Measurements from ENCODE around the gene MAP3K10. TPM values are rescaled to one million over a fixed set of nuclear protein-coding genes. Genes with fewer than 3 reads are reported as not detected.
A peak's percentile ranks its signal among the peaks of the same experiment; 100 is the strongest.
"Not testable (repeated sequence)": the region's sequence is repeated elsewhere in the genome, so short reads cannot be mapped to it uniquely, and the experiment has no call there.

The MAP3K10 gene
- total RNA-seq (2014; rRNA removed; shearing (Covaris generic)) = 12.0 and 14.1 TPM in 2 replicates
- 19.2 and 26.8 TPM in 2 replicates for polyA plus RNA-seq (2015; cell fraction: cytosol; rRNA removed)
- polyA plus RNA-seq (2015; cell fraction: nucleus; rRNA removed) = 107 and 110 TPM in 2 replicates

- in situ Hi-C loops (cut with HindIII; ENCODE audit: low pct_unique_long_range_greater_than_20kb, low sequenced_read_pairs) = no loop called here
These were observed at the start of gene MAP3K10 for GRCh38 chr19:40190891-40191835. TSS of gene MAP3K10 (plus strand) at chr19:40191426. CDS start at chr19:40192032, 606 bp downstream.

GRCh38 chr19:40141551-40141950 lies 49.7 kb upstream of the MAP3K10 start:
- DNase-seq (ENCODE audit: low read depth, low spot score) = no peak
- in situ Hi-C loops (cut with HindIII; ENCODE audit: low pct_unique_long_range_greater_than_20kb, low sequenced_read_pairs) = no loop called here

More at GRCh38 chr19:40190891-40191835, at the start of gene MAP3K10:
- peak; percentile 71 for DNase-seq (ENCODE audit: low read depth, low spot score)

- in situ Hi-C loops (cut with HindIII; ENCODE audit: low pct_unique_long_range_greater_than_20kb, low sequenced_read_pairs) = no loop called here
- no peak for DNase-seq (ENCODE audit: low read depth, low spot score)
These were observed 47.6 kb upstream of the MAP3K10 start for GRCh38 chr19:40143612-40144011.

GRCh38 chr19:40144151-40144550 lies 47.1 kb upstream of the MAP3K10 start:
- DNase-seq (ENCODE audit: low read depth, low spot score) = no peak
- in situ Hi-C loops (cut with HindIII; ENCODE audit: low pct_unique_long_range_greater_than_20kb, low sequenced_read_pairs) = no loop called here

- no peak for DNase-seq (ENCODE audit: low read depth, low spot score)
- in situ Hi-C loops (cut with HindIII; ENCODE audit: low pct_unique_long_range_greater_than_20kb, low sequenced_read_pairs) = no loop called here
These were observed 46.1 kb upstream of the MAP3K10 start for GRCh38 chr19:40144947-40145748.

GRCh38 chr19:40145749-40146029 lies 45.5 kb upstream of the MAP3K10 start:
- in situ Hi-C loops (cut with HindIII; ENCODE audit: low pct_unique_long_range_greater_than_20kb, low sequenced_read_pairs); DNase-seq (ENCODE audit: low read depth, low spot score): not testable (repeated sequence)

- DNase-seq (ENCODE audit: low read depth, low spot score) = no peak
- in situ Hi-C loops (cut with HindIII; ENCODE audit: low pct_unique_long_range_greater_than_20kb, low sequenced_read_pairs) = no loop called here
These were observed 43.9 kb upstream of the MAP3K10 start for GRCh38 chr19:40147338-40147692.

GRCh38 chr19:40147693-40148347 lies 43.4 kb upstream of the MAP3K10 start:
- peak; percentile 70 for DNase-seq (ENCODE audit: low read depth, low spot score)
- in situ Hi-C loops (cut with HindIII; ENCODE audit: low pct_unique_long_range_greater_than_20kb, low sequenced_read_pairs) = no loop called here

GRCh38 chr19:40149501-40149900 lies 41.7 kb upstream of the MAP3K10 start:
- no peak for DNase-seq (ENCODE audit: low read depth, low spot score)
- in situ Hi-C loops (cut with HindIII; ENCODE audit: low pct_unique_long_range_greater_than_20kb, low sequenced_read_pairs) = no loop called here

GRCh38 chr19:40150170-40150569 lies 41.1 kb upstream of the MAP3K10 start:
- in situ Hi-C loops (cut with HindIII; ENCODE audit: low pct_unique_long_range_greater_than_20kb, low sequenced_read_pairs) = no loop called here

GRCh38 chr19:40154121-40154680 lies 37.0 kb upstream of the MAP3K10 start:
- in situ Hi-C loops (cut with HindIII; ENCODE audit: low pct_unique_long_range_greater_than_20kb, low sequenced_read_pairs) = no loop called here
- no peak for DNase-seq (ENCODE audit: low read depth, low spot score)

More at GRCh38 chr19:40150170-40150569, 41.1 kb upstream of the MAP3K10 start:
- DNase-seq (ENCODE audit: low read depth, low spot score) = no peak

- in situ Hi-C loops (cut with HindIII; ENCODE audit: low pct_unique_long_range_greater_than_20kb, low sequenced_read_pairs) = no loop called here
- peak; percentile 80 for DNase-seq (ENCODE audit: low read depth, low spot score)
These were observed 35.4 kb upstream of the MAP3K10 start for GRCh38 chr19:40155749-40156265.

- in situ Hi-C loops (cut with HindIII; ENCODE audit: low pct_unique_long_range_greater_than_20kb, low sequenced_read_pairs) = no loop called here
- no peak for DNase-seq (ENCODE audit: low read depth, low spot score)
These were observed 34.2 kb upstream of the MAP3K10 start for GRCh38 chr19:40157059-40157458.

GRCh38 chr19:40159744-40160143 lies 31.5 kb upstream of the MAP3K10 start:
- no peak for DNase-seq (ENCODE audit: low read depth, low spot score)
- in situ Hi-C loops (cut with HindIII; ENCODE audit: low pct_unique_long_range_greater_than_20kb, low sequenced_read_pairs) = no loop called here

GRCh38 chr19:40162104-40162503 lies 29.1 kb upstream of the MAP3K10 start:
- in situ Hi-C loops (cut with HindIII; ENCODE audit: low pct_unique_long_range_greater_than_20kb, low sequenced_read_pairs) = no loop called here

GRCh38 chr19:40163541-40164129 lies 27.6 kb upstream of the MAP3K10 start:
- in situ Hi-C loops (cut with HindIII; ENCODE audit: low pct_unique_long_range_greater_than_20kb, low sequenced_read_pairs) = no loop called here
- no peak for DNase-seq (ENCODE audit: low read depth, low spot score)

More at GRCh38 chr19:40162104-40162503, 29.1 kb upstream of the MAP3K10 start:
- DNase-seq (ENCODE audit: low read depth, low spot score) = no peak

GRCh38 chr19:40165362-40165937 lies 25.8 kb upstream of the MAP3K10 start:
- in situ Hi-C loops (cut with HindIII; ENCODE audit: low pct_unique_long_range_greater_than_20kb, low sequenced_read_pairs) = no loop called here
- DNase-seq (ENCODE audit: low read depth, low spot score) = peak; percentile 73

All from SK-MEL-5 (cell line).